Stimulated activated CD4-positive, alpha-beta T cell treated with anti-CD3 and anti-CD28 coated beads, Interleukin-4, amount 100 ng/mL, for 1 hour (primary cell): Measurements from ENCODE around the gene AP2M1.
"Not testable (repeated sequence)": the region's sequence is repeated elsewhere in the genome, so short reads cannot be mapped to it uniquely, and the experiment has no call there.

Source experiments
- DNase-seq: peaks from one replicate; pipeline ENCODE4 v3.0.0-alpha.2; 2020

The AP2M1 gene

DNA sequence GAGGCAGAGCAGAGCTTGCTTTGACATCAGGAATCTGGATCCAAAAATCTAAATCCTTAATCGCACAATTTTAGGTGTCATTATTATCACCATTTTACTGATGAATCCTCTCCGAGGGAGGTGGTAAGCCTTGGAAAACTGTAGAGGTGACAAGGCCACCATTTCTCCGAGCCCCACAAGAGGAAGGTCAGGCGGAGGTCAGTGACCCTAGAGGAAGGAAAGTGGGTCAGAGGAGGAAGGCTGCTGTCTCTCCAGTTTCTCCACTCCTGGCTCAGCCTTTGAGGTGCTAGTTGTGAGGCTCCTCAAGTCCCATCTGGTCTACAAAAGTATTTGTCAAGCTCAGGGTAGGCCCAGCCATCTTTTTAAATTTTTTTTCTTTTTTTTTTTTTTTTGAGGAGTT, 16.3 kb upstream of the AP2M1 start:
- DNase-seq, result no peak

DNA sequence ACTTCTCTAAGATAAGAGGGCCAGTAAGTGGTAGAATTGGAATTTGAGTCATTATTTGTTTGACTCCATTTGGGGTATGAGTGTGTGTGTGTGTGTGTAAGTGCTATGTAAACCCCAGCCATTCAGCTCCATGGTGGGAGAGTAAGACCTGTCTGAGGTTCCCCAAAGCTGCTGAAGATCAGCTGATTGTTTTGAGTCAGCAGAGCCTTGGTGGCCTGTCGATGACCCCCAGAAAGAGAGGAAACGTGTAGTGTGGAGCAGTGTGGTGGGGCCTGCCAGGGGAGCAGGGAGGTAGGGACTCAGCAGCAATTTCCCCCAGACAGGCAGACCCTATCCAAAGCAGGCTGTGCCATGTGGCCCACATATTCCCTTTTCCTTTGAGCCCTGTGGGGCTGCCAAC, 14.2 kb upstream of the AP2M1 start:
- DNase-seq, result no peak

DNA sequence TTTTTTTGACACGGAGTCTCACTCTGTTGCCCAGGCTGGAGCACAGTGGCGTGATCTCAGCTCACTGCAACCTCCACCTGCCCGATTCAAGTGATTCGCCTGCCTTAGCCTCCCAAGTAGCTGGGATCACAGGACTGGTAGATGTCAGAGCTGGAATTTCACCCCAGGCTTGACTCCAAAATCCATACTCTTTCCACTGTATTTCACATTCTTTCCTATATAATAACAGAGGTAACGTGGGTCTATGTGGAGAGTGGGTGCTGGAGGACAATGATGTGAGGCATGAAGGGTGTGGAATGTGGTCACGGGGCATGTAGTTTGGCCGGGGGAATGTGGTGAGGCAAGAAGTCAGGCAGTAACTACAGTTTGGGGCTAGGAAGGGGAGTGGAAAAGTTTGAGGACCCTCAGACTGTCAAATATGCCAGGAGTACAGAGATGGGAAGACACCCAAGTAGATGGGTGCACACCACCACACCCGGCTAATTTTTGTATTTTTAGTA, 12.0 kb upstream of the AP2M1 start:
- not testable (repeated sequence) for DNase-seq

DNA sequence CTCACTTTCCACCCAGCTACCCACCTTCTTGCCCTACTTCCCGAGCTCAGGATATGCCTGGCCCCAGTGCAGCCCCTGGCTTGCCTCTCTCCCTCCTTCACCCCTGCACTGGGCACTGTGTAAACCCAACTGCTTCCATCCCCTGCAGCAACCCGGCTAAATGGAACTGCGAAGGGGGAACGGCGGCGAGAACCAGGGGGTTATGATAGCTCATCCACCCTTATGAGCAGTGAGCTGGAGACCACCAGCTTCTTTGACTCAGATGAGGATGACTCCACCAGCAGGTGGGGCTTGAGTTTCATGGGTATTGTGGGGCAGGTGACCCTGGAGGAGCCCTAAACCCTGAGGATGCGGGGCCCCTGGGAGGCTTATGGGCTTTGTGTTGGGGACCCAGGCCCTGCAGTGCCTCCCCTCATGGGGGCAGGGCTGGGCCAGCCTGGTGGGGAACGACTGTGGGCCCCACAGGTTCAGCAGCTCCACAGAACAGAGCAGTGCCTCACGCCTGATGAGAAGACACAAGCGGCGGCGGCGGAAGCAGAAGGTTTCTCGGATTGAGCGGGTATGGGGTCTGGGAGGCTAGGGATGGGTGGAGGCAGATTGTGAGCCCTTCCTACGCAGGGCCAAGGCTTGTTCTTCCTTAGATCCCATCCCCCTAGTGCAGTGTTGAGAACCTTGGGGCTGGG, 9.9 kb upstream of the AP2M1 start:
- no peak for DNase-seq

DNA sequence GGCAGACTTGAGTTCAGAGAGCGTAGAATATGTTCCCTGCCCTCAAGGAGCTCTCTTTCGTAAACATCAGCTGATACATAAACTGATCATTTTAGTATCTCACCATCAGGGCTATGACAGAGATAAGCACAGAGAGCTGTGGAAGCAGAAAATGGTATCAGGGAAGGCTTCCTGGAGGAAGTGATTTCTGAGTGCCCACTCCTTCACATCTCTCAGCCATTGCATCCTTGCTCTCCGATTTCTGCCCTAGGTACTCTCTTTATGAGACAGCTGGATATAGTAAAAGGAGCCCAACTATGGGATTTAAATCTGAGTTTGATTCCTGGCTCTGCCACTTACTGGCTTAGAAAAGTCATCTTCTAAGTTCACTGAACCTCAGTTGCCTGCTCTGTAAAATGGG, 9.1 kb upstream of the AP2M1 start:
- no peak for DNase-seq

DNA sequence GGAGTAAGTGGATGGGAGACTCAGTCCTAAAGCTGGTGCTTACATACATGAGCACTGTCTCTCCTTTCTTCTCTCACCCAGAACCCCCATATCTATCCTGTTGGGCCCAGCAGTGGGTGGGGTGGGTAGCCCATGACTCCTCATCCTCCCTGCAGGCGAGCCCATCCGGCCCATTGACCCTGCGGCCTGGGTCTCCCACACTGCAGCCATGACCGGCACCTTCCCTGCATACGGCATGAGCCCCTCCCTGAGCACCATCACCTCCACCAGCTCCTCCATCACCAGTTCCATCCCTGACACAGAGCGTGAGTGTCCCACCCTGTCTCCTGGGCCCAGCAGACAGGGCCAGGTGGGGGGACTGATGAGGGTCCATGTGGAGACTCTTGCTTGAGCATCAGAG, 8.0 kb upstream of the AP2M1 start:
- DNase-seq, result no peak

DNA sequence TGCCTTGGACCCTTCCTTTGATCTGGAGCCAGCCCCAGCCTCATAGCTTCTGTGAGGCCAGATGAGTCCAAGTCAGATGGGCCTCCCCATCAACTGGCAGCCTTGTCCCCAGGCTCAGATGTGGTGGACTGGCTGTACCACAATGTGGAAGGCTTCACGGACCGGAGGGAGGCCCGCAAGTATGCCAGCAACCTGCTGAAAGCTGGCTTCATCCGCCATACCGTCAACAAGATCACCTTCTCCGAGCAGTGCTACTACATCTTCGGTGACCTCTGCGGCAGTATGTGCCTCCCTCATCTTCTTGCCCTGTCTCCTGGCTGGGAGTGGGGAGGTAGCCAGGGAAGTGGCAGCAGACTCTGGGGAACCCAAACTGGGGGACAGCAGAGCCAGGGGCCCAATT, 6.9 kb upstream of the AP2M1 start:
- DNase-seq, result no peak

- no peak for DNase-seq
Observed at GRCh38 chr3:184168363-184169120, 6.1 kb upstream of the AP2M1 start.

GRCh38 chr3:184169896-184170875, 4.5 kb upstream of the AP2M1 start:
- no peak for DNase-seq

DNA sequence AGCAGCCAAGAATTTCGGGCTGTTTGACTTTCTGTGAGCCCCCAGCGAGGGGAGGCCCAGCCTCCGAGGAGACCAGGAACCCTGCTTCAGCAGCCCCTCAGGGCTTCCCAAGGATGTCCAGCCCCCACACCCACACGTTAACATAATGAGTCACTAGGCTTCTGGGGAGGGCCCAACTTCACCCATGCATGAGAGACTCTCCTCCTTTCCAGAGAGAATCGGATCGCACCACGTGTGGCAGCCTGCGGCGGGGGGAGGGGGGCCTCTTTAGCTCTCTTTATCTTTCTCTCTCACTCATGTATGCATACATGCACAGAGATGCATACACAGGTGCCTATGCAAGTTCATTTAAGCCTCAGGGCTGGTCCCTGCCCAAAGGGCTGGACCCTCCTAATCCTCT, 3.1 kb upstream of the AP2M1 start:
- DNase-seq, result no peak

DNA sequence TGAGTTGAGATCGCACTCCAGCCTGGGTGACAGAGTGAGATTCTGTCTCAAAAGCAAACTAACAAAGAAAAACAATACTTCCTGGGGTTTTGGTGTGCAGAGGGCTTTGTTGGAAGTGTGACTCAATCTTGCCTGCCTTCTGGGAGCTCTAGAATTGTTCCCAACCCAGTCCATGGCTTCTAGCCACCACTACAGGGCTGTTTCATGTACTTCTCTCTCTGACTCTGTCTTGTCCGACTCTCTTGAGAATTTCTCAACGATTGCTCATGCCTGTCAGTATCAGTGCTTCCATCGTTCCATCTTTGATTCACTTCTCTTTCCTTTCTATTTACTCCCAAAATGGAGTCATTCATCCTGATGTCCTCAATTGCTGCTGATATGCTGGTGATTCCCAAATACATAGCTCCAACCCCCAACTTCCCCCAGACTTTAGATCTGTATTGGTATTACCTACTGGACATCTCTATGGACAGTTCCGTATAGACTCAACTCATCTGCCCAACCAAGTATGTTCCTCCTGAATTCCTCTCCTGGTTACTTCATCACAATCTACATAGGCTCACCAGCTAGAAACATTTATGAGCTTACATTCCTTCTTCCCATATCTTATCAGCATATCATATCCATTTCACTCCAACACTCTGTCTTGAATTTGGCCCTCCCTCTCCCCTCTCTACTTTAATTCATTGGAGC, 1.8 kb upstream of the AP2M1 start:
- no peak for DNase-seq

GRCh38 chr3:184173374-184173722, 1.3 kb upstream of the AP2M1 start:
- DNase-seq, result no peak

GRCh38 chr3:184174284-184174645, 390 bp upstream of the AP2M1 start:
- no peak for DNase-seq

DNA sequence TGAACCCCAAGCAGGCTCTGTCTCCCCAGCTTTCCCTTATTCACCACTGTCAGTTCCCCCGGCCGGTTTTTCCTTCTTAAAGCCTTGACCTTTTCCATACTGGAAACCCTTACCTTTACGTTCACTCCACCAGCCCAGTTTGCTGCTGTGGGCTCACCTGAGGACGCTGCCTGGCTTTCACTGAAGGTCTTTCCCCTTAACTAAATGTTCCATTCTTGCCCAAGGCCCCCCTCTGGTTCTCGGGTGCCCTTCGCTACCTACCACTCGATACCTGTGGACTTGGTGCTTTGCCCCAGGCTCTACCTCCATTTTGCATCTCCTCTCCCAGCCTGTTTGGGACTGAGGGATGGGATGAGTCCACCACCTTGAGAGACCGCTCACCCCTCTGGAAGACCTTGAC, 851 bp downstream of the AP2M1 start:
- DNase-seq, result no peak

DNA sequence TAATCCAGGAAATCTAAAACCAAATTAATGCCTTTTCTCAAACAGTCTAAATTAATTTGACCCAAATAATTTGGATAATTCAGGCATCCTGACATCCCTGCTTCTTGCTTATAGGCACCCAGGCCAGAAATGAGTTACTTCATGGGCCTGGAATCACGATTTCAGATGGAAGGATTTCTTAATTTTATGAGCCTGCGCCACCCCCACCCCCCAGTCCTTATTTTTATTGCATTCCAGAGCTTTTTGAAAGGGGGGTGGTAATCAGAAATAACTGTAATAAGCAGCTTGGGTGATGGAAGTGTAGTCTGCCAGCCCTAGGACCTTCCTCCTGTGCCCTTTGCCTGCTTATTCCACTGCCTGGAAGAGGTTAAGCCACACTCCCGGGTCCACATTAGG, 1.3 kb downstream of the AP2M1 start:
- DNase-seq, result no peak

GRCh38 chr3:184176377-184177330, 2.0 kb downstream of the AP2M1 start:
- no peak for DNase-seq

GRCh38 chr3:184177331-184177731, 2.7 kb downstream of the AP2M1 start:
- no peak for DNase-seq

GRCh38 chr3:184177767-184178306, 3.2 kb downstream of the AP2M1 start:
- DNase-seq, result no peak

DNA sequence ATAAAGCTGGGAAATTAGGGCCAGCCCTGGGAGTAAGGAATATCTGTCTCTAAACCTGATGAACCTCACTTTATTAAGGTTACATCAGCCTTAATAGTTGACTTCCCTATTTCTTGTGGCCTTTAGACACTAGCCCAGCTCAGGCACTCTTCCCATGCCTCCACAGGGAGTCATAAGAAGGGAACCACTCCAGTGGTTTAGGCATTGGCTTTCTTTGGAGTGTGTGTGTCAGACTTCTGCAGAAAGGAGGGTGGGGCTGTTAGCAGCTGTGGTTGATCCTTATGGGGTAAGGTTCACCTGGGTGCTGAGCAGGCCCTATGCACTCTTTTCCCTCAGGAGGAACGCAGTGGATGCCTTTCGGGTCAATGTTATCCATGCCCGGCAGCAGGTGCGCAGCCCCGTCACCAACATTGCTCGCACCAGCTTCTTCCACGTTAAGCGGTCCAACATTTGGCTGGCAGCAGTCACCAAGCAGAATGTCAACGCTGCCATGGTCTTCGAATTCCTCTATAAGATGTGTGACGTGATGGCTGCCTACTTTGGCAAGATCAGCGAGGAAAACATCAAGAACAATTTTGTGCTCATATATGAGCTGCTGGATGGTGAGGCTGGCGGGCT, 4.0 kb downstream of the AP2M1 start:
- no peak for DNase-seq

GRCh38 chr3:184180165-184180564, 5.5 kb downstream of the AP2M1 start:
- DNase-seq, result no peak

DNA sequence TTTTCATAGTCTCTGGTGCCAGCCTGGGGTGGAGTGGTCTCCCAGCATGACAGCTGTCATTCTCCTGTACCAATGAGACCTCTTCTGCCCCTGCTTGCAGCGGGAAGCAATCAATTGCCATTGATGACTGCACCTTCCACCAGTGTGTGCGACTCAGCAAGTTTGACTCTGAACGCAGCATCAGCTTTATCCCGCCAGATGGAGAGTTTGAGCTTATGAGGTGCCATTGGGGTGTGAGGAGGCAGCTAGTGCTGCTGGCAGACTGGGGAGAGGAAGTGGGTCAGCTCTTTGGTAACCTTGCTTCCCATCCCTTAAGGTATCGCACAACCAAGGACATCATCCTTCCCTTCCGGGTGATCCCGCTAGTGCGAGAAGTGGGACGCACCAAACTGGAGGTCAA, 6.9 kb downstream of the AP2M1 start:
- DNase-seq, result no peak
